K562 (cell line): ENCODE data around the gene TSEN34. TPM values are rescaled to one million over a fixed set of nuclear protein-coding genes. Genes with fewer than 3 reads are reported as not detected.

Experiments used
- ATAC-seq: fragments of 200-7000 bp; cut with Tn5 transposase; 3 replicates; pipeline ENCODE4 v1.9.1; 2020; ENCODE audit warnings: moderate library complexity
- BruUV-seq: library from RNA; stranded (reverse); fragments of 400-500 nt; replicated peaks from 2 replicates; lab custom pipeline; 2021; lab: Mats Ljungman, UMichigan
- CTCF ChIA-PET: fragments of 300-600 bp; formaldehyde crosslinking; extraction: SDS; loops from one replicate; lab custom pipeline; 2021; ENCODE audit warnings: low intra/inter-chr PET ratio; lab: Yijun Ruan, JAX
- POLR2A ChIA-PET: fragments of 300-600, 350-650 bp; sonication (Branson Sonifier 250); formaldehyde crosslinking; extraction: SDS; loops from one replicate; lab custom pipeline; 2021; ENCODE audit warnings: antibody characterized with exemption, inconsistent platforms; lab: Yijun Ruan, JAX
- DNase-seq, 4 experiments: peaks; one replicate each; pipeline versions ENCODE4 v3.0.0 to v3.0.0-alpha.2; 2011 to 2018; ENCODE audit warnings: low spot score in 3 of 4, mixed read lengths in 3 of 4; ENCODE audit errors: extremely low read depth in 1 of 4
- FAIRE-seq: peaks from 2 replicates; lab custom pipeline; 2011; peaks lifted over from hg19 to GRCh38; lab: Jason Lieb, UNC
- H2AFZ ChIP-seq: 2 replicates; pipeline ENCODE4 v1.6.0; 2011; ENCODE audit warnings: low read depth, low read length, control low read depth, inconsistent platforms
- H3K27ac ChIP-seq: fragments of 200-600 bp; 3 replicates; pipeline ENCODE4 v1.8.0; 2011; ENCODE audit warnings: low read depth, mild to moderate bottlenecking, control low read depth, inconsistent platforms, low read length, moderate library complexity, mixed read lengths; ENCODE audit errors: extremely low read depth
- H3K27me3 ChIP-seq, 2 experiments: fragments of 300-600 bp in 1 of 2; 2 replicates in 1 of 2; 3 replicates in 1 of 2; pipeline versions ENCODE4 v1.6.0 to v1.8.0; 2011; ENCODE audit warnings: inconsistent platforms in 2 of 2, low read length in 2 of 2, mild to moderate bottlenecking in 1 of 2, mixed read lengths in 1 of 2, moderate library complexity in 1 of 2; ENCODE audit not compliant: control insufficient read depth in 2 of 2, insufficient read depth in 2 of 2
- H3K36me3 ChIP-seq: fragments of 300-600 bp; 3 replicates; pipeline ENCODE4 v1.8.0; 2011; ENCODE audit warnings: mild to moderate bottlenecking, low read length, inconsistent platforms; ENCODE audit not compliant: control insufficient read depth, insufficient read depth
- H3K4me1 ChIP-seq, 2 experiments: fragments of 200-600 bp in 1 of 2; replicated peaks in 1 of 2; 2 replicates in 1 of 2; 3 replicates in 1 of 2; pipeline versions ENCODE4 v1.5.1 to v1.8.0; 2011; ENCODE audit warnings: inconsistent platforms in 2 of 2, low read length in 2 of 2, mild to moderate bottlenecking in 1 of 2, mixed read lengths in 1 of 2, moderate library complexity in 1 of 2; ENCODE audit not compliant: control insufficient read depth in 2 of 2, insufficient read depth in 2 of 2
- H3K4me2 ChIP-seq: 2 replicates; pipeline ENCODE4 v1.6.1; 2011; ENCODE audit warnings: low read length, control low read depth, inconsistent platforms, mixed read lengths; ENCODE audit not compliant: insufficient read depth
- H3K4me3 ChIP-seq: fragments of 200-600 bp; sonication (generic), shearing (Covaris generic); 2 replicates; pipeline ENCODE4 v1.5.1; 2016; ENCODE audit warnings: control low read depth, inconsistent platforms
- H3K79me2 ChIP-seq: fragments of 200-600 bp; 3 replicates; pipeline ENCODE4 v1.8.0; 2011; ENCODE audit warnings: low read length, inconsistent platforms; ENCODE audit not compliant: control insufficient read depth, insufficient read depth
- H3K9ac ChIP-seq, 2 experiments: 2 replicates each; pipeline versions ENCODE4 v1.6.0 to v1.6.1; 2011; ENCODE audit warnings: low read depth in 2 of 2, low read length in 2 of 2, control low read depth in 1 of 2, inconsistent platforms in 1 of 2, mild to moderate bottlenecking in 1 of 2, mixed read lengths in 1 of 2; ENCODE audit not compliant: insufficient read depth in 1 of 2
- H3K9me1 ChIP-seq: one replicate; pipeline ENCODE4 v1.6.0; 2011; ENCODE audit warnings: inconsistent platforms, mild to moderate bottlenecking, low read length, moderate library complexity; ENCODE audit not compliant: control insufficient read depth, insufficient read depth
- H3K9me3 ChIP-seq: replicated peaks from 2 replicates; pipeline ENCODE4 v1.5.1; 2011; ENCODE audit warnings: low read depth, low read length, inconsistent platforms; ENCODE audit not compliant: control insufficient read depth, insufficient read depth
- H4K20me1 ChIP-seq: replicated peaks from 2 replicates; pipeline ENCODE4 v1.6.1; 2011; ENCODE audit warnings: low read length, inconsistent platforms, mixed read lengths; ENCODE audit not compliant: control insufficient read depth, insufficient read depth
- CTBP1 ChIP-seq: fragments of 450-650 bp; IDR thresholded peaks from 2 replicates; pipeline ENCODE4 v1.6.1; 2016; ENCODE audit warnings: borderline replicate concordance
- RBBP5 ChIP-seq: fragments of 200-600 bp; sonication (generic); IDR thresholded peaks from 2 replicates; pipeline ENCODE4 v1.6.1; 2012; ENCODE audit warnings: borderline replicate concordance, mild to moderate bottlenecking, low read length, control low read depth, inconsistent platforms; ENCODE audit not compliant: insufficient read depth, poor library complexity, severe bottlenecking
- ZKSCAN1 ChIP-seq: fragments of 150-350 bp; IDR thresholded peaks from 2 replicates; pipeline ENCODE4 v1.6.1; 2016; ENCODE audit warnings: low read depth, low read length
- WGBS: fragments of 100-300 bp; shearing (Covaris generic); methylation state at CpG from one replicate; pipeline ENCODE4 v1.1.6; 2016; ENCODE audit warnings: low coverage, mixed read lengths; ENCODE audit not compliant: insufficient coverage; ENCODE audit errors: missing lambda C conversion rate; 5-methylcytosine and 5-hydroxymethylcytosine counted together
- in situ Hi-C: fragments of 300-500 bp; cut with MboI; formaldehyde crosslinking; loops from 4 replicates; pipeline ENCODE4 v1.15.0; 2018; ENCODE audit warnings: inconsistent platforms, mixed read lengths
- intact Hi-C: fragments of 100-400 bp; cut with micrococcal nuclease; formaldehyde crosslinking; loops from 2 replicates; pipeline ENCODE4 v1.14.2; 2022
- polyA plus RNA-seq, 8 experiments: library from polyadenylated mRNA; depleted of rRNA in 4 of 8; stranded (reverse) in 5 of 8; unstranded in 3 of 8; fragments of >200 nt; fragmentation: Nextera tagmentation in 2 of 8; fragmentation: Illumina TruSeq in 1 of 8; extraction: Ambion mirVana in 2 of 8; extraction: Trizol in 1 of 8; gene quantifications; 2 replicates each; pipeline versions ENCODE4 v1.2.1 to v1.2.3, GENCODE V29; 2011 to 2014; ENCODE audit warnings: inconsistent platforms in 1 of 8, missing spikeins in 1 of 8
- total RNA-seq, 7 experiments: library from RNA; depleted of rRNA in 6 of 7; stranded (reverse); fragments of >200 nt in 6 of 7; fragmentation: Illumina TruSeq in 2 of 7; extraction: Trizol in 2 of 7; gene quantifications; 2 replicates each; pipeline versions ENCODE4 v1.2.1 to v1.2.3, GENCODE V29; 2011 to 2021; ENCODE audit warnings: low replicate concordance in 1 of 7

Gene TSEN34
- total and polyA plus RNA-seq, 9 of the 15 experiments (the other 6 are each of a cell fraction or from before 2014, with no cell fraction given) = 3.1 to 57.6 (median 29.5) TPM

- POLR2A ChIA-PET = no interaction called here
- peak; percentile 29 for TF ChIP-seq RBBP5
- no peak for TF ChIP-seq CTBP1
- no peak for TF ChIP-seq ZKSCAN1
Measured at GRCh38 chr19:54162884-54163283, 28.2 kb upstream of the TSEN34 start.

More at GRCh38 chr19:54162884-54163283, 28.2 kb upstream of the TSEN34 start:
- CTCF ChIA-PET = no interaction called here
- Histone ChIP-seq H3K36me3 (peaks cover 5% of the 10 kb centered on the region; the same call in 1 of the 3 replicates), H3K79me2 (peaks cover 18% of the 10 kb centered on the region; the same call in 2 of the 3 replicates), H3K9ac (peak overlapping the region in 1 of 2 experiments; percentile 84; a peak in 2 of 4 replicates), H3K27me3 (no peaks in the 10 kb centered on the region), H3K4me3 (peak overlapping the region; percentile 43), H2AFZ (peak overlapping the region; percentile 68), H3K4me1 (peaks cover 21 to 50% of the 10 kb centered on the region in 2 experiments), H3K9me3 (no peaks in the 10 kb centered on the region), H3K27ac (peak overlapping the region; percentile 42; the same call in 1 of the 3 replicates), H4K20me1 (0 out of 2 replicates have a peak, but pooled peaks cover 10% of the 10 kb centered on the region), H3K4me2 (peak overlapping the region; percentile 74), H3K9me1 (no peaks in the 10 kb centered on the region)
- intact Hi-C loops (no loop called here), in situ Hi-C loops (loop anchor here (5.0 kb wide), 1 partner anchor 64 kb away; no protein-coding TSS in a partner anchor)
- 34% methylated on average over 12 of the region's 14 CpGs for WGBS
- FAIRE-seq (no peak), ATAC-seq (no peak), DNase-seq (no peak)
- BruUV-seq = no TSS peak
